Measurements from ENCODE around the gene RHEB. TPM values are rescaled to one million over a fixed set of nuclear protein-coding genes. Genes with fewer than 3 reads are reported as not detected.

RHEB gene
- total RNA-seq, 1 experiment from 2014 or later = 114 TPM

GRCh38 chr7:151447901-151448260 lies 71.8 kb downstream of the RHEB start:
- WGBS (ENCODE audit: extremely low coverage, insufficient read length, low lambda C conversion rate) = no CpG with 5 or more reads among the region's 26 CpGs
- H3K14ac ChIP-seq (ENCODE audit: insufficient read depth, low read length) = no peak overlapping the region; the same call in 1 of the 2 replicates
- no peak overlapping the region for H2BK5ac ChIP-seq (ENCODE audit: insufficient read length, low read length)
- peak overlapping the region; percentile 54 for H3K4me2 ChIP-seq (ENCODE audit: insufficient read depth, insufficient read length, low read length)
- no peaks in the 10 kb centered on the region for H3K9me3 ChIP-seq (ENCODE audit: control insufficient read depth, low read depth, low read length)
- peaks cover 8% of the 10 kb centered on the region for H3K23me2 ChIP-seq (ENCODE audit: insufficient read length, low read depth, low read length, poor library complexity, severe bottlenecking)
- H3K36me3 Mint-ChIP-seq (ENCODE audit: insufficient read depth in 1 of 3, low read depth in 3 of 3) = no peaks in the 10 kb centered on the region
- peak overlapping the region; percentile 42 to 68 for H3K4me3 Mint-ChIP-seq
- no peak overlapping the region for H3K18ac ChIP-seq (ENCODE audit: insufficient read length, low read depth, low read length)
- no peaks in the 10 kb centered on the region for H3K79me1 ChIP-seq (ENCODE audit: insufficient read depth, low read depth, low read length, poor library complexity, severe bottlenecking)
- H2BK15ac ChIP-seq (ENCODE audit: low read depth, low read length) = no peak overlapping the region
- no peak overlapping the region for H3K9ac ChIP-seq (ENCODE audit: extremely low read depth, insufficient read length, low read length)
- DNase-seq = no peak
- H4K20me1 ChIP-seq (ENCODE audit: control insufficient read depth, insufficient read depth, insufficient read length) = no peaks in the 10 kb centered on the region
- no peak overlapping the region for H3K27ac Mint-ChIP-seq
- H3K27me3 Mint-ChIP-seq (ENCODE audit: low read depth) = peaks cover 17% of the 10 kb centered on the region
- no peak overlapping the region for H2BK120ac ChIP-seq (ENCODE audit: low read depth, low read length, poor library complexity, severe bottlenecking)
- H3K27ac ChIP-seq (ENCODE audit: insufficient read length, low read depth, low read length) = no peak overlapping the region
- H3K4me1 Mint-ChIP-seq = peaks cover 10 to 12% of the 10 kb centered on the region in 2 experiments
- H3K23ac ChIP-seq (ENCODE audit: insufficient read length, low read depth, low read length) = no peak overlapping the region
- TF ChIP-seq CTCF (conservative IDR thresholded peaks at IDR 0.05) = no peak
- no peaks in the 10 kb centered on the region; the same call in 1 of the 2 replicates for H3K27me3 ChIP-seq (ENCODE audit: insufficient read depth, low read length)
- H4K91ac ChIP-seq (ENCODE audit: insufficient read length, low read depth, low read length) = no peak overlapping the region
- no peaks in the 10 kb centered on the region; a peak in 1 of 5 replicates for H3K9me3 Mint-ChIP-seq
- no peak overlapping the region for H2BK20ac ChIP-seq (ENCODE audit: low read depth, low read length, poor library complexity, severe bottlenecking)
- H2AK5ac ChIP-seq (ENCODE audit: insufficient read length, low read length) = no peak overlapping the region
- no peak overlapping the region for H2BK12ac ChIP-seq (ENCODE audit: insufficient read length, low read depth, low read length)
- H3K4me1 ChIP-seq (ENCODE audit: insufficient read depth, low read length) = no peaks in the 10 kb centered on the region
- no peak overlapping the region for H4K5ac ChIP-seq (ENCODE audit: insufficient read length, low read depth, low read length)
- H3K56ac ChIP-seq (ENCODE audit: insufficient read length, low read depth, low read length) = no peak overlapping the region
- H3T11ph ChIP-seq (ENCODE audit: low read length) = no peak overlapping the region
- no peak overlapping the region for H4K8ac ChIP-seq (replicated peaks; ENCODE audit: insufficient read length, low read depth, low read length)
- H3K4ac ChIP-seq (ENCODE audit: low read depth, low read length) = no peak overlapping the region
- H3K79me2 ChIP-seq (ENCODE audit: insufficient read depth, low read length) = no peaks in the 10 kb centered on the region
- H2AFZ ChIP-seq (ENCODE audit: low read length) = no peak overlapping the region

Data from H9 (cell line).